ENCODE data around the gene PPP1R12A.

The PPP1R12A gene

GRCh38 chr12:79841248-79841877 is 93.5 kb downstream of the PPP1R12A start:
- DNase-seq, result no peak

- no peak for DNase-seq
These were observed 96.5 kb downstream of the PPP1R12A start for GRCh38 chr12:79838359-79838758.

- no peak for DNase-seq
These were observed 97.3 kb downstream of the PPP1R12A start for GRCh38 chr12:79837575-79837974.

- DNase-seq, result no peak
These were observed 99.5 kb downstream of the PPP1R12A start for GRCh38 chr12:79835377-79835843.

GRCh38 chr12:79834712-79835376 is 100.1 kb downstream of the PPP1R12A start:
- no peak for DNase-seq

- no peak for DNase-seq
These were observed 104.5 kb downstream of the PPP1R12A start for GRCh38 chr12:79830440-79830839.

GRCh38 chr12:79828924-79829323 is 106.0 kb downstream of the PPP1R12A start:
- no peak for DNase-seq

- no peak for DNase-seq
These were observed 107.4 kb downstream of the PPP1R12A start for GRCh38 chr12:79827484-79827883.

GRCh38 chr12:79826267-79827128 is 108.4 kb downstream of the PPP1R12A start:
- no peak for DNase-seq

- DNase-seq, result no peak
These were observed 112.4 kb downstream of the PPP1R12A start for GRCh38 chr12:79822475-79822874.

GRCh38 chr12:79818856-79819255 is 116.0 kb downstream of the PPP1R12A start:
- no peak for DNase-seq

GRCh38 chr12:79784366-79785065 is 150.4 kb downstream of the PPP1R12A start:
- DNase-seq, result peak; percentile 52

GRCh38 chr12:79782172-79782900 is 152.6 kb downstream of the PPP1R12A start:
- DNase-seq, result peak; percentile 57

GRCh38 chr12:79778802-79779448 is 156.0 kb downstream of the PPP1R12A start:
- no peak for DNase-seq

- DNase-seq, result peak; percentile 45
These were observed 158.8 kb downstream of the PPP1R12A start for GRCh38 chr12:79776111-79776510.

- no peak for DNase-seq
These were observed 159.4 kb downstream of the PPP1R12A start for GRCh38 chr12:79775355-79776027.

GRCh38 chr12:79773896-79774295 is 161.0 kb downstream of the PPP1R12A start:
- DNase-seq, result no peak

- no peak for DNase-seq
These were observed 164.9 kb downstream of the PPP1R12A start for GRCh38 chr12:79769860-79770485.

GRCh38 chr12:79769189-79769859 is 165.6 kb downstream of the PPP1R12A start:
- no peak for DNase-seq
